Stimulated activated CD4-positive, alpha-beta T cell treated with anti-CD3 and anti-CD28 coated beads, Interleukin-4, amount 100 ng/mL, for 24 hours (primary cell): ENCODE measurements around the gene TLDC2.
"Not testable (repeated sequence)": the region's sequence is repeated elsewhere in the genome, so short reads cannot be mapped to it uniquely, and the experiment has no call there.

Source experiments
- DNase-seq: peaks from one replicate; pipeline ENCODE4 v3.0.0-alpha.2; 2020

The TLDC2 gene

DNA sequence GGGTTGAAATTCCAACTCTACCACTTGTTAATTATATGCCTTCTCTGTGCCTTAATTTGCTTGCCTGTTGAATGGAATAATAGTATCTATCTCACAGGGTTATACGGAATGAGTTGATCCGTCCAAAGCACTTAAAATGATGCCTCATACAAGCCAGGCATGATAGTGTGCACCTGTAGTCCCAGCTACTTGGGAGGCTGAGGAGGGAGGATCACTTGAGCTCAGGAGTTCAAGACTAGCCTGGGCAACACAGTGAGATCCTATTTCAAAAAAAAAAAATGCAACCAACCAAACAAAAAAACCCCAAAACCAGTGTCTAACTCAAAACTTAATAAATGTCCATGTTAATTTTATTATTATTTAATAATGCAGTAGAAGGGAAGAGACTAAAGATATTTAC, 40.3 kb downstream of the TLDC2 start:
- no peak for DNase-seq

DNA sequence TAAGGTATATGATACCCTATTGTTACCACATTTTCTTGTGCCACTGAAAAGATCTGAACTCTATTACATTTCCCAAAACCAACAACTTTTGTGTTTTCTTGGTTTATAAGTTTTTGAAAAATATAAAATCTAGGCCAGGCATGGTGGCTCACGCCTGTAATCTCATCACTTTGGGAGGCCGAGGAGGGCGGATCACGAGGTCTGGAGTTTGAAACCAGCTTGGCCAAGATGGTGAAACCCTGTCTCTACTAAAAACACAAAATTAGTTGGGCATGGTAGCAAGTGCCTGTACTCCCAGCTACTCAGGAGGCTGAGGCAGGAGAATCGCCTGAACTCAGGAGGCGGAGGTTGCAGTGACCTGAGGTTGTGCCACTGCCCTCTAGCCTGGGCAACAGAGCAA, 41.3 kb downstream of the TLDC2 start:
- DNase-seq, result no peak

DNA sequence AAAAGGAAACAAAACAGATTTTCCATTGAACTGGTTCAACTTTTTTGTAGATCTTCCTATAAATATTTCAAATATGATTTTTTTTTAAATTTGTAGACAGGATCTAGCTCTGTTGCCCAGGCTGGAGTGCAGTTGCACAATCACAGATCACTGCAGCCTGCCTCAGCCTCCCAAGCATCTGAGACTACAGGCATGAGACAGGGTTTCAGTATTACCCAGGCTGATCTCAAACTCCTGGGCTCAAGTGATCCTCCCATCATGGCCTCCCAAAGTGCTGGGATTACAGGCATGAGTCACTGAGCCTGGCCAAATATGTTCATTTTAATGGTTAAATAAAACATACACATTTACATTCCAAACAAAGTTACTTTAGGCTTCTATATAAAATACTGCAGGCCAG, 42.0 kb downstream of the TLDC2 start:
- DNase-seq, result no peak

DNA sequence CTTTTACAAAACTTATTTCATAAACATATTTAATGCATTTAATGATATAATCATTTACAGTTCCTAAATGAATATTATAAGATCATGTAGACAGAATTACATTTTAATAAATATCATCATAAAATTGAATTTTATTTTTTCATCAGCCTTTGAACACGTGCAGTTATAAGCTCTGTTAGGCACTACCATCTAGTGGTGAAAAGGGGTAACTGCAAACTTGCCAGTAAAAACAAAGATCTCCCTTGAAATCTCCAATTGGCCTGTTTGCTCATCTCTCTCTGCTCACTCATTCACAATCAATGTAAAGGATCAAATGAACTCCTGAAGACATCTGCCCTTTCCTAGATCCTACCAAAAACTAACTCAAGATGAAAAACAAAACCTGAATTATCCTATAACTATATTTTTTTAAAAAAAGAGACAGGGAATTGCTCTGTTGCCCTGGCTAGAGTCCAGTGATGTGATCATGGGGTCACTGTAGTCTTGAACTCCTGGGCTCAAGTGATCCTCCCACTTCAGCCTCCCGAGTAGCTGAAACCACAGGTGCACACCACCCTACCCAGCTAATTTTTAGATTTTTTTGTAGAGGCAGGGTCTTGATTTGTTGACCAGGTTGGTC, 43.9 kb downstream of the TLDC2 start:
- DNase-seq, result peak; percentile 58

DNA sequence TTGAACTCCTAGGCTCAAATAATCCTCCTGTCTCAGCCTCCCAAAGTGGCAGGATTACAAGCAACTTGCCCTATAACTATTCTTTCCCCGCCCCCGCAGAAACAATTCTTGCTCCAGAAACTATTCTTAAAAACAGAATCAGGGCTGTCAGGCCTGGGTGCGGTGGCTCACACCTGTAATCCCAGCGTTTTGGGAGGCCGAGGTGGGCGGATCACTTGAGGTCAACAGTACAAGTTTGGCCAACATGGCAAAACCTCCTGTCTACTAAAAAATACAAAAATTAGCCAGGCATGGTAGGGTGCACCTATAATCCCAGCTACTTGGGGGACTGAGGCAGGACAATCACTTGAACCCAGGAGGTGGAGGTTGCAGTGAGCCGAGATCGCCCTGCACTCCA, 44.4 kb downstream of the TLDC2 start:
- no peak for DNase-seq

DNA sequence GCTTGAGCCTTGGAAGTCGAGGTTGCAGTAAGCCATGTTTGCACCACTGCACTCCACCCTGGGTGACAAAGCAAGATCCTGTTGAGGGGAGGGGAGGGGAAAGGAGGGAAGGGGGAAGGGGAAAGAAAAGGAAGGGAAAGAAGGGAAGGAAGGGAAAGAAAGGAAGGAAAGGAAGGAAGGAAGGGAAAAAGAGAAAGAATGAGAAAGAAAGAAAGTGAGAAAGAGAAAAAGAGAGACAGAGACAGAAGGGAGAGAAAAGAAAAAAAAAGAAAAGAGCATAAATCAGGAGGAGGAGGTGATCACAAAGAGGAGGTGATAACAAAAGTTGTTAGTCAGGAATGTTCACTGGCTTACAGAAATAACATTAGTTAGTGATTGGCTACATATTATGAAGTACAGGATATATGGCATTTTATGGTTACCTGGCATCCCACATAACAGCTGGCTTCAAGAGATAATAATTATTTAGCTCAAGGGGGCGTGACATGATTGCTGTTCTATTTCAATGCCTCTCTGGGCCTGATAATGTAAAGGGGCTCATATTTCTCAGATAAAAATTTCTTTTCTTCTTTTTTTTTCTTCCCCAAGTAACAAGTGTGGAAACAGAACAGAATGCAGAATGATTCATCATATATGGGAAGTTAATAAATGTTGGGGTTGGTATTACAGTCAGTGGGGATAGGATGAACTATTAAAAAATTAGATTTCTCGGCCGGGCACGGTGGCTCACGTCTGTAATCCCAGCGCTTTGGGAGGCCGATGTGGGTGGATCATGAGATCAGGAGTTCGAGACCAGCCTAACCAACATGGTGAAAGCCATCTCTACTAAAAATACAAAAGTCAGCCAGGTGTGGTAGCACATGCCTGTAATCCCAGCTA, 48.5 kb downstream of the TLDC2 start:
- no peak for DNase-seq

DNA sequence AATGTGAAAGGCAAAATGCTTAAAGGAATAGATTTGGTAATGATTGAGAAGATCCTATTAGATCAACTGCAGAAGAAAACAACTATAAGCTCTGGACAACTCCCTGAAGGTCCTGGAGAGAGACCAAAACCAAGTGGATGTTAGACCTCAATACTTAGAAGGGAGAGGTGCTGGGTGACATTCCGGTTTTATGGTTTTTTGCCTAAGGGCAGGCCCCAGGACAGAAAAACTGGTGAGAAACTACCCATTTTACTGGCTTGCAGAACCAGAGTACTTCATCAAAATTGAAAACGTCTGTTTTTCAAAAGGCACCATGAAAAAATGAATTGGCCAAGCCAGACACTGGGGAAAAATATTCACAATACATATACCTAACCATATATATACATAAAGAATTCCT, 49.3 kb downstream of the TLDC2 start:
- DNase-seq, result no peak

DNA sequence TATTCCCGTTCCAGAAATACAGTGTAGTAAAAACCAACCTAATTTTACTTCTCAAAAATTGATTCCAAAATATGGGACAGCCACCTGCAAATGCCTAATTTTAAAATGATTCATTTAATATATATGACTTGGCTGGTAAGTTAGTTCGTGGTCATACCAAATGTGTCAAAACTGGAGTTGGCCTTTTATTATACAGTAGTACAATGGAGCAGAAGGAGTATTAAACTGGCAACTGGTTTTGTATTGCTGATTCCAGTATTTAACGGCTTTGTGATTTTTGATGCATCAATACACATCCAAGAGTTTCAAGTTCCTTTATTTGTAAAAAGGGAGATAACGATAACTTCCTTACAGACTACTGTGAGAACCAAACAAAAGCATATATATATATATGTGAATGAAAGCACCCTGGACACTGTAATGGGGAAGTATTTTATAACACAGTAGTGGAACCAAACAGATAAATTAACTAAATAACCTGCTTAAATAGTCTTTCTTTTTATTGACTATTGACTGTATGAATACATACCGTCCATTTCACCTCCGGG, 50.8 kb downstream of the TLDC2 start:
- DNase-seq, result no peak

DNA sequence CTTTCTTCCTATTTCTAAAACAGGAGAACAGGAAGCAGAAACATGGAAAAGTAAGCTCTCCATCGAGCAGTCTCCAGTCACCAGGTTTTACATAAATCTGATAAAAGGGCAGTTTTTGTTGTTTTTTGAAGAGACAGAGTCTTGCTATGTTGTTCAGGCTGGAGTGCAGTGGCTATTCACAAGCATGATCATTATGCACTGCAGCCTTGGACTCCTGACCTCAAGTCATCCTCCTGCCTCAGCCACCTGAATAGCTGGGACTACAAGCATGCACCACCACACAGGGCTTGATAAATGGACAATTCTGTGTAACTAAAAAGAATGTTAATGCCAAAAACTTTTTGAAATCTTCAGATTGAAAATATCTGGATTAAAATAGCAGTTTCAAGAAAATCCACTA, 51.8 kb downstream of the TLDC2 start:
- DNase-seq, result no peak

DNA sequence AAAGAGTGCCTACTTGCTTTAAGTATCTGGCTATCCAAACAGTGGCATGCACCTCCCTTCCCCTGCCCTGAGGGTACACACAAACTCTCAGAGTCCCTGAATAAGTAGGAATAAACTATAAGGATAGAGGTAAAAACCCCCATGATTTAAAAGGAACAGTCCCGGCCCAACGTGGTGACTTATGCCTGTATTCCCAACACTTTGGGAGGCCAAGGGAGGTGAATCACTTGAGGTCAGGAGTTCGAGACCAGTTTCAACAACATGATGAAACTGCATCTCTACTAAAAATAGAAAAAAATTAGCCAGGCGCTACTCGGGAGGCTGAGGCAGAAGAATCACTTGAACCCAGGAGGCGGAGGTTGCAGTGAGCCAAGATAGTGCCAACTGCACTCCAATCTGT, 53.4 kb downstream of the TLDC2 start:
- DNase-seq, result no peak

DNA sequence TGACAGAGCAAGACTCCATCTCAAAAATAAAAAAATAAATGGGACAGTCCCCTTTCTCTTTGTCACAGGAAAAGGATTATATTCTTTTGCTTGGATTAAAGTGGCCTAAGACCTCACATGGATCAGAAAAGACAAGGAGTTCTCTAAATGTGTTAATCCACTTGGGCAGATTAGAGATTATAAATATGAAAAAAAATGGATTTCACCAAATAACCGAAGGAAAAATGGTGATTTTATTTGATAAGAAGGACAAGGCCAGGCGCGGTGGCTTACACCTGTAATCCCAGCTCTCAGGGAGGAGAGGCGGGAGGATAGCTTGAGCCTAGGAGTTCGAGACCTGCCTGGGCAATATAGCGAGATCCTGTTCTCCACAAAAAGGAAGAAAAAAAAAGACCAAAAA, 53.8 kb downstream of the TLDC2 start:
- DNase-seq, result no peak

DNA sequence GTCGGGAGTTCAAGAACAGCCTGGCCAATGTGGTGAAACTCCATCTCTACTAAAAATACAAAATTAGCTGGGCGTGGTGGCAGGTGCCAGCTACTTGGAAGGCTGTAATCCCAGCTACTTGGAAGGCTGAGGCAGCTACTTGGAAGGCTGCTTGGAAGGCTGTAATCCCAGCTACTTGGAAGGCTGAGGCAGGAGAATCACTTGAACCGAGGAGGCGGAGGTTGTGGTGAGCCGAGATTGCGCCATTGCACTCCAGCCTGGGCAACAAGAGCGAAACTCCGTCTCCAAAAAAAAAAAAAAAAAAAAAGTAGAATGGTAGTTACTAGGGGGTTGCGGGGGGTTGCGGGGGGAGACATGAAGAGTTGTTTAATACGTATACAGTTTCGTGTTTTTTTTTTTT, 56.1 kb downstream of the TLDC2 start:
- DNase-seq, result not testable (repeated sequence)

DNA sequence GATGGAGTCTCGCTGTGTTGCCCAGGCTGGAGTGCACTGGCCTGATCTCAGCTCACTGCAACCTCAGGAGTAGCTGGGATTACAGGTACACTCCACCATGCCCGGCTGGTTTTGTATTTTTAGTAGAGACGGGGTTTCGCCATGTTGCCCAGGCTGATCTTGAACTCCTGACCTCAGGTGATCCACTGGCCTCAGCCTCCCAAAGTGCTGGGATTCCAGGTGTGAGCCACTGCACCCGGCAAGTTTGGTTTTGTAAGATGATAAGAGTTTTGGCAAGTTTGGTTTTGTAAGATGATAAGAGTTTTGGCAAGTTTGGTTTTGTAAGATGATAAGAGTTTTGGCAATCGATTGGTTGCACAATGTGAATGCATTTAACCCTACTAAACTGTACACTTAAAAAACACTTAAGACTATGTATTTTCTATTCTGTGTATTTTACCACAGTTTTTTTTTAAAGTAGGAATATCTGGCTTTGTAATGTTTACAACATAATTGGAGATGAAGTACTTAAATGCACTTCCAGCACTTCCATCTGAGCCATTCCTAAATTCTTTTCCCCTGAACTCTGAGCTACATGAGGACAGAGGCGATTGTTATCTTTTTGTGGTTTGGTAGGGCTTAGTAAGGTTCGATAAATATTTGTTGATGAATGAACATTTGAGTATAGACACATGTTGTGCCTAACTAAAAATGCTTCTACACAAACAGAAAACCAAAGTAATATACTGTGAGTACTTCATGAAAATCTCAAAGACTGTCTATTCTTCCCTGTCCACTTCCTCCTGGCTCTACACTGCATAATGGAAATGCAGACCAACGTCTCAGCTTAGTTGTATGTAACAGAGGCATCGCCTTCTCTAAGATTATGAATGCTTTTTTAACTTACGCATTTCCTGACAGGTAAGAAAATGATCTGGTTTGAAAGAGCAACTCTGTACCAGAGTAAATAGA, 56.8 kb downstream of the TLDC2 start:
- no peak for DNase-seq

DNA sequence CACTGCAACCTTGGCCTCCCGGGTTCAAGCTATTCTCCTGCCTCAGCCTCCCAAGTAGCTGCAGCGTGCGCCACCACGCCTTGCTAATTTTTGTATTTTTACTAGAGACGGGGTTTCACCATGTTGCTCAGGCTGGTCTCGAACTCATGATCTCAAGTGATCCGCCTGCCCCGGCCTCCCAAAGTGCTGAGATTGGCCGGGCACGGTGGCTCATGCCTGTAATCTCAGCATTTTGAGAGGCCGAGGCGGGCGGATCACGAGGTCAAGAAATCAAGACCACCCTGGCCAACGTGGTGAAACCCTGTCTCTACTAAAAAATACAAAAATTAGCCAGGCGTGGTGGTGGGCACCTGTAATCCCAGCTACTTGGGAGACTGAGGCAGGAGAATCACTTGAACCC, 57.6 kb downstream of the TLDC2 start:
- not testable (repeated sequence) for DNase-seq

DNA sequence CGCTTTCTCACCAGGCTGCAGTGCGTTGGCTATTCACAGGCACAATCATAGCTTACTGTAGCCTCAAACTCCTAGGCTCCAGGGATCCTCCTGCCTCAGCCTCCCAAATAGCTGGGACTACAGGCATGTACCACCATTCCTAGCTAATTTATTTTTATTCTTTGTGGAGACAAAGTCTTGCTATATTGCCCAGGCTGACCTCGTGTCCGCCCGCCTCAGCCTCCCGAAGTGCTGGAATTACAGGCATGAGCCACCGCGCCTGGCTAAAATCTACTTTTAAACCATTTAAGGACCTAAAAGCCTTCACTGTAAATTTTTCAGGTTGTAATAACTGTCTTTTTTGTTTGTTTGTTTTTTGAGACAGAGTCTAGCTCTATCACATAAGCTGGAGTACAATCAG, 60.4 kb downstream of the TLDC2 start:
- DNase-seq, result no peak

DNA sequence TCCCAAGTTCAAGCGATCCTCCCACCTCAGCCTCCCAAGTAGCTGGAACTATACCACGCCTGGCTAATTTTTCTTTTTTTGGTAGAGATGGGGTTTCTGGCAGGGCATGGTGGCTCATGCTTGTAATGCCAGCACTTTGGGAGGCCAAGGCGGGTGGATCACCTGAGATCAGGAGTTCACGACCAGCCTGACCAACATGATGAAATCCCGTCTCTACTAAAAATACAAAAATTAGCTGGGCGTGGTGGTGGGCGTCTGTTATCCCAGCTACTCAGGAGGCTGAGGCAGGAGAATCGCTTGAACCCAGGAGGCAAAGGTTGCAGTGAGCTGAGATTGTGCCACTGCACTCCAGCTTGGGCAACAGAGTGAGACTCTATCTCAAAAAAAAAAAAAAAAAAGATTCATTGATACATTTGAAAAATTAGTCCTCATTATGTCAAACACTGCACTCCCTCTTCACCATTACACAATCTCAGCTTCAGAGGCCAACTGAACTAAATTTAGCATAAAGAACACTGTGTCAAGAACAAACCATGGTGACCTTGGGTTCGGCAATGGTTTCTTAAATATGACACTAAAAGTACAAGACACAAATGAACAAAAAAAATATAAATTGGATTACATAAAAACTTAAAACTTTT, 60.9 kb downstream of the TLDC2 start:
- not testable (repeated sequence) for DNase-seq

DNA sequence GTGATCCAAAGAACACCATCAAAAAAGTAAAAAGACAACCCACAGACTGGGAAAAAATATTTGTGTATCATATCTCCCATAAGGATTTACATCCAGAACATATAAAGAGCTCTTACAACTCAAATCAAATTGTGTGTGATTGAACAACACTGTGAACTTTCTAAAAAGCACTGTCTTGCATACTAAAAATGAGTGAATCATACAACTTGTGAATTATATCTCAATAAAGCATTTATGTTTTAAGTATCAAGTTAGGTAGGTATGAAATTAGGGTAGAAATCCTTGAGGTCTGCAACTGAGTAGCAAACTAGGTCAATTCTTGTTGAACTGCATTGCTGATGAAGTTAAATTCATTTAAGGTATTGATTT, 61.4 kb downstream of the TLDC2 start:
- no peak for DNase-seq

DNA sequence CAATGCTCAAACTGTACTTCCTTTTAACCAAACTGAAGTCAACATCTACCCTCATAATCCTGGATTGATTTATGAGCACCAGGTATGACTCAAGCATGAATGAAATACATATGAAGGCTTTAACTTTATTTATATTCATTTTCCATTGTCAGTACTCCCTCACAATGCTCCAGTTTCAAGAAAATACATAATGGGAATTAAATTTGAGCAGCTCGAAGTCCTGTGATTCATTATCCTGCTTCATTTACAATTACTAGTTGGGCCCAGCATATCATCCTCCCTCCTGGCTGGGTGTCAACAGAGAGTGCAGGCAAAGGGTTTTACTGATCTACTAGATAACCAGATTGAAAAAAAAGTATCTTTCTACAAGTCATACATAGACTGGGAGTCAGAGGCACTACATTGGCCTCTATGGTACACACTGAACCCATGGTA, 65.5 kb downstream of the TLDC2 start:
- peak; percentile 40 for DNase-seq
